GM19238 (cell line): Measurements from ENCODE around the gene PRM1.

Experiments
- DNase-seq: peaks from one replicate; pipeline ENCODE4 v3.0.0; 2011; ENCODE audit warnings: low spot score; ENCODE audit not compliant: insufficient read length

PRM1 gene

GRCh38 chr16:11273721-11274324 lies 7.3 kb downstream of the PRM1 start:
- DNase-seq, result no peak

GRCh38 chr16:11272921-11273720 lies 8.0 kb downstream of the PRM1 start, which contains the start of gene PRM3:
Gene PRM3, minus strand, starts transcription at chr16:11273629. Its CDS starts 34 bp downstream, at chr16:11273595.
- DNase-seq, result no peak

DNA sequence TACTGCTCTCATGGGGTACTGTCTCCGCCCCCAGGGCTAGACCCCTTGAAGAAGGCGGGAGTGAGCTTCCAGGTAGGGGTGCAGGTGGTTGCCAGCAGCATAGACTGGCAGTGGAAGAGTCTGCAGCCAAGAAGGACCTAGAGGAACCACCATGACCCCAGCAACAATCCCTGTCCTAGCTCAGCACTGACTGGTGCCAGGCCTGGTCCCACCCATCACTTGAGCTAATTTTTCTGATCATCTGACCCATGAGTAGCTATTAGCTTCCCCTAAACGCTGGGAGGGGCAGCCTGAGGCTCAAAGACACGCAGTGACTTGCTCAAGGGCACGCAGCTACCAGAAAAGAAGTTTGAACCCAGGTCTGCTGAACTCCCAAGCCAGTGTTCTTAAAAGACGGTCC lies 8.6 kb downstream of the PRM1 start:
- no peak for DNase-seq

DNA sequence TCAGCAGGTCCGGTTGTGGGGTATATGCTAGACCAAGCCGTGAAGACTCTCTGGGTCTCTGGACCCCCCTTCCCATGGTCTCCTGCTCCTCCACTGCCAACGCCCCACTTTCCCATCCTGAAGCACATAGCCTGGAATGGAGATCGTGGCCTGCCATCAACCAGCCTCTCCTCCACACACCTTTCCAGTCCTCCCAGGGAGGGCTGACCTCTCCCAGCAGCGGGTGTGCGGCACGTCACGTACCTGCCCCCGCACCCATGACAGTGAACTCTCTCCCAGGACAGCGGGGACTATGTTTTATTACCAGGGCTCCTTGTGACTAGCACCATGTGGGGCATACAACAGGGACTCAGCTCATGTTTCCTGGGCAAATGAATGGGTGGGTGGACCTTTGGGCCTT lies 9.5 kb downstream of the PRM1 start:
- DNase-seq, result no peak

DNA sequence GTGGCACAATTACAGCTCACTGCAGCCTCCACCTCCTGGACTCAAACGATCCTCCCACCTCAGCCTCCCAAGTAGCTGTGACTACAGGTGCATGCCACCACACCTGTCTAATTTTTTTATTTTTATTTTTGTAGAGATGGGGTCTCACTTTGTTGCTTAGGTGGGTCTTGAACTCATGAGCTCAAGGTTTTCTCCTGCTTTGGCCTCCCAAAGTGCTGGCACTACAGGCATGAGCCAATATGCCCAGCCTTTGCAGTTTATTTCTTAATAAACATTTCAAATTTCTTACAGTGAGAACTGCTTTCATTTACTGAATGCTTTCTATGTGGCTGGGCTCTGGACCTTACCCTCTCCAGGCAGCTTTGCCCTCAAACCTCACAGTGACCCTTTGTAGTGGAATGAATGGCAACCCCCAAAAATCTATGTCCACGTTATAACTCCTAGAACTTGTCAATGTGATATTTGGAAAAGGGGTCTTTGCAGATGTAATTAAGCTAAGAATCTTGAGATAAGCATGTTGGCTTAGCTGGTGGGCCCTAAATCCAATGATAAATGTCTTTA lies 10.4 kb downstream of the PRM1 start:
- DNase-seq, result no peak

DNA sequence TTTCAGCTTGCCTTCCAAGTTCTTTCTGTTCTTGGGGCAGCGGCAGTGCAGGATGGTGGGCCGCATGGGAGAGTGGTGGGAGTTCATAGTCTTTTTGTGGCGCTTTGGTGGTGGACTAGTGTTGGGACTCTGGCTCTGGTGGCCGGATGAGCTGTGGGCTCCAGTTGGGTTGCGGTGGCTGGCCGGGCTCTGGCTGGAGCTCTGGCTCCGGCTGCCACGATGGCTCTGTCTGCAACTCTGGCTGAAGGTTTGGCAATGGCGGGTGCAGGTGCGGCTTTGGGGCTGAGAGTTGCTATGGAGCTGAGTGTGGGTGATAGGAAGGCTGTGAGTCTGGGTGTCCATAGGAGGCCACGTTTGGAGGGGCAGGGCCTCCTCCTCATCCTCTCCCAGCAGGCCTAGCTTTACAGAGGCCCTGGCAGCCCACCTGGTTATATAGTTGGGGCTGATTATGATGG lies 12.2 kb downstream of the PRM1 start, which contains the start of gene TNP2:
Gene TNP2 (minus strand): TSS at position 405 of the 455 bp plus-strand sequence. CDS start 63 bp downstream, at position 342.
- no peak for DNase-seq

GRCh38 chr16:11265124-11265523 lies 16.0 kb downstream of the PRM1 start:
- DNase-seq, result no peak

DNA sequence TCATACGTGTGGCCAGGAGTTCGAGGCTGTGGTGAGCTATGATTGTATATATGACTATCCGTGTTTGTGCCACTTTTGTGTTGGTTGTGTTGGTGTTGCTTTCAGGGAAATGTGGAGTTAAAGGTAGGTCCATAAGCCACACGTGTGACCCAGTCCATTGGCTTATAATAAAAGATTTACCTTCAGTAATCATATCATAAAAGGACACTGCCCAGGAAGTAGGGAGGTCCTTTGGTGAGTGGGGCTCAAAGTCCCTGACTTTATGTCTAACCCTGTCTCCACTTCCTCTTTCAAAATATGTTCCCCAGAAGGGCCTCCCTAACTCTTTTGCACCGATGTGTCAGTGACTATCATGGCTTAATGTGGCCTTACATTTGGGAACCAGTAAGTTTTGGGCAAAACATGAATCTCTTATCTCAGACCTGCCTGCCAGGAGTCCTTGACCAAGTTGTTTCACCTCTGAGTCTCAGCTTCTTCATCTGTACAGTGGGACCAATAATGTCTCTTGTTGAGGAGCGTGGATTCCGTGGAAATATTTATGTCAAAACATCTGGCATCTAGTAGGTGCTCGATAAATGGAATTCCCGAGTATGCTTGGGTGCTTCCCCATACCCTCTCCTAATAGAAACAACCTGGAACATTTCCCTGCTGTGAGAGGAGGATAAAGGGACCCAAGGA lies 16.8 kb downstream of the PRM1 start:
- no peak for DNase-seq

- DNase-seq, result no peak
These were observed 17.4 kb downstream of the PRM1 start for GRCh38 chr16:11263737-11264136.

DNA sequence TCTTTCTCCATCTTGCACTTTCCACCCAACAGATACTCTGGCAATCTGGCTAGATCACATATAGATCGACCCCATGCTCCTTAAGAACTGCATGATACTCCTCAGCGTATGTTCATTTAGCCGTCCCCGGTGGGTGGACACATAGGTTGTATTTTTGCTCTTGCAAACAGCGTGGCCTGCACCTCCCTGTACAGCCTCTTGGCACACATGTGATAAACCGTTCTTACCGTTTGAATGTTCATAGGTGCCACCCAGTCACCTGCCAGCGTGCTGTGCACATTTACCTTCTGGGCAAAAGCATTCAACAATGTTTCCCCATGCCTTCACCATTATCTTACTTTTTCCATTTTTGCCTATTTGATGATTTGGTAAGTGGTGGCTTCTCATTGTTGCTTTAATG lies 18.2 kb downstream of the PRM1 start:
- no peak for DNase-seq

DNA sequence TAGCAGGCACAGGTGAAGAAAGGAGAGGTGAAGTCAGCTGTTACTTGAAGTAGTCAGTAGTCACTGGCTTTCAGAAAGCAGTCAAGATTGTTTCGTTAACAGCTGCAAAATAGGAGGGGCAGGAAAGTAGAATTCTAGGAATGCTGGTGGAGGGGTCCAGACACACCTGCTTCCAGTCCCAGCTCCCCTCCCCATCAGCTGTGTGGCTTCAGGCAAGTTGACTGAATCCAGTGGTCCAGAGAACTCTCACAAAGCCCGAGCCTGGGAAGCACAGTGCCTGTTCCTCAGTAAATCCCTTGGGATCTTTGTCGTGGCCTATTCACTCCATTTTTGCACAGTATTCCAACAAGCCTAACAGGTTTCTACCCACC lies 20.5 kb downstream of the PRM1 start:
- no peak for DNase-seq

DNA sequence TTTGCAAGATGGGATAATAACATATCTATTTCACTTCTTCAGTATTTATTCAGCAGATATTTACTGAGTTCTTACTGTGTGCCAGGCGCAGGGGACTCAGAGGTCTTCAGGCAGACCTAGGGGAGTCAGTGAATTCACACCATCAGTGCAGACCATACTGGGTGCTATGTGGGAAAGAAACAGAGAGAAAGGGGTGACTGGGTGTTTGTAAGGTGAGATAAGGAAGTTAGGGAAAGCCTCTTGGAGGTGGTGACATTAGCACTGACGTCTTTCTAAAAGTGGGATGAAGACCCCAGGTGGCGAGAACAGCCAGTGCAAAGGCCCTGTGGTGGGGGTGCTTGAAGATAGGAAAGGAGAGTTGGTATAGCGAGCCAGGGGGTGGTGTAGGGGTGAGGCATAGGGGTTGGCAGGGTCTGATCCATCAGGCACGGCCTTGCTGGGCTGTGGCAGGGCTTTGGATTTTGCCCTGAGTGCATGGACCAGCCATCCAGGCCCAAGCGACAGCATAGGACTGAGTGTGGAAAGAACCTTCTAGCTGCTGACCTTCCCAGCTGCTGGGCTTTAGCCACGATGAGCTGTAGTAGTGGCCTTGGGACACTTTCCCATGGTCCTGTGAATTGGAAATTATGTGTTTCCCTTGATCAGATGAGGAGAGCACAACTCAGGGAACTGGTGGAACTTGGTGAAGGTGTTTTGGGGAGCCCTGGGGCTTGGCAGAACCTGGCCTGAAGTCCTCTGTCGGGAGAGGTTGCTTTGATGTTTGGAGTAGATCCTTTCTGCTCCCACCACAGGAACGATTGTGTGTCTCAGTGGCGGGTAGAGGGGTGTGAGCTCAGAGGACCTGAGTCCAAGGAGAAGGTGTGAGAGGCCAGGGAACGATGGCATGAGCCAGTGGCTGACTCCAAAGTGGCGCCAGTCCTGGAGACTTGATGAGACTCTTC lies 21.2 kb downstream of the PRM1 start:
- DNase-seq, result no peak

GRCh38 chr16:11258553-11259492 lies 22.3 kb downstream of the PRM1 start:
- peak; percentile 71 for DNase-seq

DNA sequence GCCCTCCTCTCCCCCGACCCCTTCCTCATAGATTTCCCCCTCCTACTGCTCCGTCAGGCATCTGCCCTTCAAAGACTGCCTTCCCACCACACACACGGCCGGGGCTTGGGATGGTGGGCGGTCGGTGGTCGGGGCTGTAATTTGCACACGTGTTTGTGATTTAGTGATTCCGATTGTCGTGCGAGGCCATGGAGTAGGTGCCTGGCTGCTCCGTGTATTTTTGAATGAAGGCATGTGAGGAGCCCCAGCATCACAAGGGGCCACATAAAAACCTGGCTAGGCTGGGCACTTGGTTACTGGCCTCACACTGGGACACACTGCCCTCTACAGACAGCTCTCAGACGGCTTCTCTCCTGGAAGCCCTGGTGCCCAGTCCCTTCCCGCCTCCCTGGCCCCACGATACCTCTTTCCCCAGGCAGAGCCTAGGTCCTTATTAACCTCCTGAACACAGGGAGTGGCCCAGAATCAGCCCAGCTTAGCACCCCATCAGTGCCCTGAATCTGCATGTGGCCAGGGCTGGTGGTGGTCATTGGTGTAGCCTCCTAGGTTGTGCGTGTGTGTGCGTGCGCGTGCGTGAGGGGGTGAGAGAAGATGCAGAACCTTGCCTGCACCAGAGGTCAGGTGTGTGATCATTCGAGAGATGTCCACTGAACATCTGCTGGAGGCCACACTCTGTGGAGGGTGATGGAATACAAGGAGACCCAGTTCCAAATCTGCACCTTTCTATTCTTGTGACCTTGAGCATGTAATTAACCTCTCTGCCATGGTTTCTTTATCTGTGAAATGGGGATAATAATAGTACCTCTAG lies 23.8 kb downstream of the PRM1 start:
- DNase-seq, result no peak

- no peak for DNase-seq
These were observed 24.4 kb downstream of the PRM1 start for GRCh38 chr16:11256661-11257130.

- peak; percentile 88 for DNase-seq
These were observed 25.1 kb downstream of the PRM1 start, which contains the start of gene SOCS1 for GRCh38 chr16:11255737-11256660. Gene SOCS1, minus strand, starts transcription at chr16:11256204. Its CDS starts 726 bp downstream, at chr16:11255478.

DNA sequence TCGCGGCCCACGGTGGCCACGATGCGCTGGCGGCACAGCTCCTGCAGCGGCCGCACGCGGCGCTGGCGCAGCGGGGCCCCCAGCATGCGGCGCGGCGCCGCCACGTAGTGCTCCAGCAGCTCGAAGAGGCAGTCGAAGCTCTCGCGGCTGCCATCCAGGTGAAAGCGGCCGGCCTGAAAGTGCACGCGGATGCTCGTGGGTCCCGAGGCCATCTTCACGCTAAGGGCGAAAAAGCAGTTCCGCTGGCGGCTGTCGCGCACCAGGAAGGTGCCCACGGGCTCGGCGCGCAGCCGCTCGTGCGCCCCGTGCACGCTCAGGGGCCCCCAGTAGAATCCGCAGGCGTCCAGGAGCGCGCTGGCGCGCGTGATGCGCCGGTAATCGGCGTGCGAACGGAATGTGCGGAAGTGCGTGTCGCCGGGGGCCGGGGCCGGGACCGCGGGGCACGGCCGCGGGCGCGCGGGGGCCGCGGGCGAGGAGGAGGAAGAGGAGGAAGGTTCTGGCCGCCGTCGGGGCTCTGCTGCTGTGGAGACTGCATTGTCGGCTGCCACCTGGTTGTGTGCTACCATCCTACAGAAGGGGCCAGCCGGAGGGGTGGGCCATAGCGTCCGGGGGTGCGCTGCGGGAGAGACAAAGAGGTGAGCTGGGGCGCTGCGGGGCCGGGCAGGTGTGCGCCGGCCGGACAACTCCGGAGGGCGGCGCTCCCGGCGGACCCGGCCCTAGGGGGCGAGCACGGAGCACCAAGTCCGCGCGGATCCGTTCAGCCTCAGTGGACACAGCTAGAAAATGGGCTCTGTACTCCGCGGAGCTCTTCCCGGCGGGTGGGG lies 26.0 kb downstream of the PRM1 start:
- DNase-seq, result peak; percentile 61
